A673 (cell line): ENCODE measurements around the gene PCCA.

Experiments
- EZH2 ChIP-seq: fragments of 200-600 bp; sonication (generic); IDR thresholded peaks from 2 replicates; pipeline ENCODE4 v1.6.1; 2017; ENCODE audit warnings: borderline replicate concordance, low read depth, mild to moderate bottlenecking, mixed read lengths, antibody characterized with exemption, low read length; ENCODE audit not compliant: poor library complexity, severe bottlenecking
- TF ChIP-seq, protein P1 (sequence below): fragments of 300-800, 200-600 bp; sonication (generic); conservative IDR thresholded peaks from 2 replicates; pipeline ENCODE4 v1.5.1; 2017; ENCODE audit warnings: low read depth, mild to moderate bottlenecking, antibody characterized with exemption, low read length, moderate library complexity, mixed read lengths

DNA sequence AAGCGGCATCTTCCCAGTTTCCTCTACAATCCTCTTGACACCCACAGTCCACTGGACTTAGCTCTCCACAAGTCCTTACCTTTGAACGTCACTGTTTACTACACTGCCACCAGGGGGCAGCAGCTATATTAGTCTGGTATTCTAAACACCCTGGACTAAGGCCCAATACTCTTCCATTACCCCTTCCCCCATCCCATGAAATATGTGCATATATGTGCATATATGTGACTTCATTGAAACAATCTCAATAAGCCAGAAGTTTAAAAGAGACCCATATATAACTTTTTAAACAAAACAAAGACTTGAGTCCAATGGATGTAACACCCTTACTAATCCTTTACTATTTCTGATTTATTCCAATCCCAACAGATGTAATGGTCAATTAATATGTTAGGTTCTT is 484.2 kb downstream of the PCCA start:
- TF ChIP-seq, protein P1, sequence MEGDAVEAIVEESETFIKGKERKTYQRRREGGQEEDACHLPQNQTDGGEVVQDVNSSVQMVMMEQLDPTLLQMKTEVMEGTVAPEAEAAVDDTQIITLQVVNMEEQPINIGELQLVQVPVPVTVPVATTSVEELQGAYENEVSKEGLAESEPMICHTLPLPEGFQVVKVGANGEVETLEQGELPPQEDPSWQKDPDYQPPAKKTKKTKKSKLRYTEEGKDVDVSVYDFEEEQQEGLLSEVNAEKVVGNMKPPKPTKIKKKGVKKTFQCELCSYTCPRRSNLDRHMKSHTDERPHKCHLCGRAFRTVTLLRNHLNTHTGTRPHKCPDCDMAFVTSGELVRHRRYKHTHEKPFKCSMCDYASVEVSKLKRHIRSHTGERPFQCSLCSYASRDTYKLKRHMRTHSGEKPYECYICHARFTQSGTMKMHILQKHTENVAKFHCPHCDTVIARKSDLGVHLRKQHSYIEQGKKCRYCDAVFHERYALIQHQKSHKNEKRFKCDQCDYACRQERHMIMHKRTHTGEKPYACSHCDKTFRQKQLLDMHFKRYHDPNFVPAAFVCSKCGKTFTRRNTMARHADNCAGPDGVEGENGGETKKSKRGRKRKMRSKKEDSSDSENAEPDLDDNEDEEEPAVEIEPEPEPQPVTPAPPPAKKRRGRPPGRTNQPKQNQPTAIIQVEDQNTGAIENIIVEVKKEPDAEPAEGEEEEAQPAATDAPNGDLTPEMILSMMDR, result peak; percentile 92
- no peak for TF ChIP-seq EZH2
